ENCODE data around the gene CFDP1. TPM values are rescaled to one million over a fixed set of nuclear protein-coding genes. Genes with fewer than 3 reads are reported as not detected.
"Not testable (repeated sequence)": the region's sequence is repeated elsewhere in the genome, so short reads cannot be mapped to it uniquely, and the experiment has no call there.

CFDP1 gene
- total and polyA plus RNA-seq, 2 of the 13 experiments (the other 11 are each of a cell fraction or from before 2014, with no cell fraction given), result 78.6 to 153 TPM

DNA sequence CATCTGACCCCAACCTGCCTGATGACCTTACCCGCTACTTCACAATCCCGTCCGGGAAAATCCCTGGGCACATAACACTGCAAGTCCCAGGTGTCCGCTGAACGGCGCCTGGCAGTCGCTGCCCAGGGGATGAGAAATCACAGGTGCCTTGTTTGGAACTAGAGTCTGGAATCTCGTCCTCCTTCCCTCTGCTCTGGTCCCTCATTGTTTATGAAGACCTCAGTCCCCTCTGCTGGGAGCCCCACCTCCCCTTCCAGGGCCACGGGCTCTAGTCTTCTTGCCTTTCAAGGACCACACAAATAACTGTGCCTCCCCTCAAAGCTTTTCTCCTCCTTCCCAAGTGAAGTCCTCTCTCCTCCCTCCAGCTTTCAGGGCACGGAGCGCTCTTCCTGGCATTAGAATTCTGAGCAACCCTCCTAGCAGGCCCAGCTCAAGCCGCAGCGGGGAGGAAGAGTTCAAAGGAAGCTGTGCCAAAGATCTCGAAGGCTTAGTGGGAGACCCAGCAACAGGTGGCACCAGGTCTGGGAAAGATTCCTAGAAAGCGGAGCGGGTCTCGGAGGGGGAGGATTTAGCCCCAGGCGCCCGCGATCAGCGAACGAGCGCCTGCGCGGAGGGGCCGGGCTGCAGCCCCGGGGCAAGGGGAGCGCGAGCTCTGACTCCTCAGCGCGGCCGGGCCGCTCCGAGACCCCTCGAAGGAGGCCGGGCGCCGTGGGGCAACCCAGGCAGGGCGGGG lies 30.3 kb upstream of the CFDP1 start:
- CTCF ChIA-PET (ENCODE audit: low intra/inter-chr PET ratio, low total read pairs), result interaction anchor here (0.9 to 2.3 kb wide), 5 partner anchors 10 to 265 kb away, joined by 3 to 32 read pairs (median 14); partner anchors contain the start of gene CFDP1
- WGBS (ENCODE audit: low lambda C conversion rate), result under 1% methylated on average over 33 of the region's 39 CpGs
- DNase-seq (ENCODE audit: low spot score), result peak; percentile 55
- H3K4me2 ChIP-seq (ENCODE audit: low read depth, low read length), result peak overlapping the region; percentile 74
- H3K79me2 ChIP-seq (ENCODE audit: insufficient read depth, low read length), result peaks cover 50% of the 10 kb centered on the region
- intact Hi-C loops (cut with micrococcal nuclease; ENCODE audit: unreplicated experiment), result loop anchor here (1.0 to 5.0 kb wide), 4 partner anchors 29 to 761 kb away; partner anchors contain the start of gene MLKL
- H4K20me1 ChIP-seq (ENCODE audit: insufficient read depth, low read length), result peaks cover 20% of the 10 kb centered on the region
- TSS peak; percentile 62 for BruUV-seq (replicated peaks)
- peak; percentile 97 for FAIRE-seq
- H3K27me3 ChIP-seq (ENCODE audit: control insufficient read depth in 1 of 2, insufficient read depth in 2 of 2, low read length in 2 of 2); H2AFZ ChIP-seq (ENCODE audit: low read length); H3K9me3 ChIP-seq (ENCODE audit: low read length); H3K36me3 ChIP-seq (replicated peaks in 1 of 2; ENCODE audit: control insufficient read depth in 1 of 2, insufficient read depth in 2 of 2, low read length in 2 of 2); in situ Hi-C loops (cut with HindIII; ENCODE audit: extremely low pct_ligation_motif_present, low pct_unique_long_range_greater_than_20kb); TF ChIP-seq LCORL (IDR thresholded peaks at IDR 0.05): not testable (repeated sequence)
- H3K27ac ChIP-seq (ENCODE audit: extremely low read length, insufficient read depth, low read length), result peak overlapping the region; percentile 80
- POLR2A ChIA-PET, result interaction anchor here (0.8 to 1.5 kb wide), 4 partner anchors 30 to 218 kb away, joined by 3 to 12 read pairs (median 5); partner anchors contain the start of gene CFDP1
- peak; percentile 63 for ATAC-seq
- H3K4me3 ChIP-seq (replicated peaks in 1 of 3; ENCODE audit: insufficient read depth in 1 of 3, low read depth in 2 of 3, low read length in 3 of 3), result peak overlapping the region; percentile 86 to 91 (median 91)
- H3K9ac ChIP-seq (ENCODE audit: insufficient read depth, low read depth, low read length), result peak overlapping the region; percentile 92
- peaks cover 66% of the 10 kb centered on the region for H3K4me1 ChIP-seq (ENCODE audit: insufficient read depth, low read length)
- TF ChIP-seq AKAP8 (CRISPR knock-in tag; IDR thresholded peaks at IDR 0.05), result peak; percentile 16; the same call in 1 of the 2 replicates
- TF ChIP-seq ZSCAN30 (CRISPR knock-in tag; IDR thresholded peaks at IDR 0.05), result 0 out of 2 replicates have a peak, but pooled peaks have one; percentile 41
- TF ChIP-seq ZNF256 (CRISPR knock-in tag; conservative IDR thresholded peaks at IDR 0.05), result peak; percentile 63; the same call in 1 of the 2 replicates
- TF ChIP-seq MTF2 (CRISPR knock-in tag; IDR thresholded peaks at IDR 0.05; ENCODE audit: borderline replicate concordance), result 0 out of 2 replicates have a peak, but pooled peaks have one; percentile 70
- TF ChIP-seq SKI (IDR thresholded peaks at IDR 0.05; ENCODE audit: partially characterized antibody), result peak; percentile 2
- 0 out of 2 replicates have a peak, but pooled peaks have one; percentile 18 for TF ChIP-seq ISL2 (CRISPR knock-in tag; IDR thresholded peaks at IDR 0.05)
- 0 out of 2 replicates have a peak, but pooled peaks have one; percentile 21 for TF ChIP-seq KMT2A (CRISPR knock-in tag; IDR thresholded peaks at IDR 0.05)
- TF ChIP-seq ZNF143 (CRISPR knock-in tag; IDR thresholded peaks at IDR 0.05), result peak; percentile 7; the same call in 1 of the 2 replicates
- TF ChIP-seq, protein P1, sequence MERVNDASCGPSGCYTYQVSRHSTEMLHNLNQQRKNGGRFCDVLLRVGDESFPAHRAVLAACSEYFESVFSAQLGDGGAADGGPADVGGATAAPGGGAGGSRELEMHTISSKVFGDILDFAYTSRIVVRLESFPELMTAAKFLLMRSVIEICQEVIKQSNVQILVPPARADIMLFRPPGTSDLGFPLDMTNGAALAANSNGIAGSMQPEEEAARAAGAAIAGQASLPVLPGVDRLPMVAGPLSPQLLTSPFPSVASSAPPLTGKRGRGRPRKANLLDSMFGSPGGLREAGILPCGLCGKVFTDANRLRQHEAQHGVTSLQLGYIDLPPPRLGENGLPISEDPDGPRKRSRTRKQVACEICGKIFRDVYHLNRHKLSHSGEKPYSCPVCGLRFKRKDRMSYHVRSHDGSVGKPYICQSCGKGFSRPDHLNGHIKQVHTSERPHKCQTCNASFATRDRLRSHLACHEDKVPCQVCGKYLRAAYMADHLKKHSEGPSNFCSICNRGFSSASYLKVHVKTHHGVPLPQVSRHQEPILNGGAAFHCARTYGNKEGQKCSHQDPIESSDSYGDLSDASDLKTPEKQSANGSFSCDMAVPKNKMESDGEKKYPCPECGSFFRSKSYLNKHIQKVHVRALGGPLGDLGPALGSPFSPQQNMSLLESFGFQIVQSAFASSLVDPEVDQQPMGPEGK (CRISPR knock-in tag; IDR thresholded peaks at IDR 0.05), result peak; percentile 21; the same call in 1 of the 2 replicates
- TF ChIP-seq ZBTB3 (CRISPR knock-in tag; IDR thresholded peaks at IDR 0.05; ENCODE audit: borderline replicate concordance, low read depth), result 0 out of 2 replicates have a peak, but pooled peaks have one; percentile 5
- TF ChIP-seq ZNF800 (CRISPR knock-in tag; IDR thresholded peaks at IDR 0.05), result 0 out of 2 replicates have a peak, but pooled peaks have one; percentile 11
- 0 out of 2 replicates have a peak, but pooled peaks have one; percentile 43 for TF ChIP-seq ARHGAP35 (CRISPR knock-in tag; IDR thresholded peaks at IDR 0.05; ENCODE audit: borderline replicate concordance)
- peak; percentile 66; the same call in 1 of the 2 replicates for TF ChIP-seq LCORL (CRISPR knock-in tag; IDR thresholded peaks at IDR 0.05)
- TF ChIP-seq CTCF (CRISPR knock-in tag; IDR thresholded peaks at IDR 0.05), result 0 out of 2 replicates have a peak, but pooled peaks have one; percentile 9
- TF ChIP-seq YY1 (IDR thresholded peaks at IDR 0.05; ENCODE audit: insufficient read depth, insufficient replicate concordance, low read depth, low read length), result peak; percentile 2

Data from HepG2 (cell line).